GM12864 (cell line): ENCODE measurements around the gene RBBP8NL.

ENCODE experiments used
- DNase-seq: peaks from one replicate; pipeline ENCODE4 v3.0.0-alpha.2; 2011; ENCODE audit warnings: low read depth
- H3K4me3 ChIP-seq: 2 replicates; pipeline ENCODE4 v1.5.1; 2011; ENCODE audit warnings: mild to moderate bottlenecking, low read depth, low read length, control low read depth
- TF ChIP-seq, protein P1 (sequence below): IDR thresholded peaks from 2 replicates; pipeline ENCODE4 v1.5.1; 2011; ENCODE audit warnings: low read depth, mild to moderate bottlenecking, moderate library complexity, low read length, control low read depth, inconsistent platforms; ENCODE audit errors: missing control alignments

RBBP8NL gene

DNA sequence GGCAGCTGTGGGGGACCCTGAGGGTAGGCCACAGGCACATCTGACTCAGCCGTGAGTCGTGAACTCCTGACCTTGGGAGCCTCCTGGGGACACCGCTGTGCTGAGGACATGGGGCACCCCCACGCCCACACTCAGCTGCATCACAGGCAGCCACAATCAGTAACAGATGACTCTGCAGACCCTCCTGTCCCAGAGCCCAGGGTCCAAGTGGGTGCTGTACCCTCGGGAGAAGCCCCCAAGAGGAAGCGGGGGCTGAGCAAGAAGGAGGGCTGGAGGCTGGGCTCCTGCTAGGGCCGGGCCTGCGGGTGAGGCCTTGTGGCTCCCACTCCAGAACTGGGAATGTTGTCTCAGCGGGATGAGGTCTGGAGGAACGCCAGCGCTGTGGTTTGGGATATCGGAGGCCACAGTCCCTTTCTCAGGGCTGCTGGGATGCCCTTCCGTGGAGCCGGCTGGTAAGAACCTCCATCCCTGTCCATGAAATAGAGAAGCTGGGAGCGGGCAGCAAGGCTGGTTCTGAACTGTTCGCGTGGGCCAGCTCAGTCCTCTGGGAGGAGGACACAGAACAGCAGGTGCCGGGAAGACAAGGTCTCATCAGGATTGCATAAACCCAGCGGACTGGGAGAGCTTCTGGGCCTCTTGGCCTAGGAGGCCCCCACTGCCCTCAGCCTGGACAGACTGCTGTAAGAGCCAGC lies 57.1 kb downstream of the RBBP8NL start:
- H3K4me3 ChIP-seq: no peak overlapping the region
- DNase-seq: no peak
- TF ChIP-seq, protein P1, sequence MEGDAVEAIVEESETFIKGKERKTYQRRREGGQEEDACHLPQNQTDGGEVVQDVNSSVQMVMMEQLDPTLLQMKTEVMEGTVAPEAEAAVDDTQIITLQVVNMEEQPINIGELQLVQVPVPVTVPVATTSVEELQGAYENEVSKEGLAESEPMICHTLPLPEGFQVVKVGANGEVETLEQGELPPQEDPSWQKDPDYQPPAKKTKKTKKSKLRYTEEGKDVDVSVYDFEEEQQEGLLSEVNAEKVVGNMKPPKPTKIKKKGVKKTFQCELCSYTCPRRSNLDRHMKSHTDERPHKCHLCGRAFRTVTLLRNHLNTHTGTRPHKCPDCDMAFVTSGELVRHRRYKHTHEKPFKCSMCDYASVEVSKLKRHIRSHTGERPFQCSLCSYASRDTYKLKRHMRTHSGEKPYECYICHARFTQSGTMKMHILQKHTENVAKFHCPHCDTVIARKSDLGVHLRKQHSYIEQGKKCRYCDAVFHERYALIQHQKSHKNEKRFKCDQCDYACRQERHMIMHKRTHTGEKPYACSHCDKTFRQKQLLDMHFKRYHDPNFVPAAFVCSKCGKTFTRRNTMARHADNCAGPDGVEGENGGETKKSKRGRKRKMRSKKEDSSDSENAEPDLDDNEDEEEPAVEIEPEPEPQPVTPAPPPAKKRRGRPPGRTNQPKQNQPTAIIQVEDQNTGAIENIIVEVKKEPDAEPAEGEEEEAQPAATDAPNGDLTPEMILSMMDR: no peak

DNA sequence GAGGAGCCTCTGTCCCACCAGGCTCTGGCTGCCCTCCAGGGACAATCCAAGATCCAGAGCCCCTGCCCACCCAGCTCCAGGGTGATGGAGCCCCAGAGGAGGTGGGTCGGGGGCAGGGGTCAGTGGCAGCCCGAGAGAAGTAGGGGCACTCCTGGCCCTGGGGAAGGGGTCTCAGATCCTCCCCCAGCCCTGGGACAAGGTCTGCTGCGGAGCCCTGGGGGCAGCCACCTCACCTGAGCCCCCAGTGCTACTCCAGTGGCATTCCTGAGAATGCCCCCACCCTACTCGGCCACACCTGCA lies 57.6 kb downstream of the RBBP8NL start:
- TF ChIP-seq, protein P1: no peak
- no peak for DNase-seq
- no peak overlapping the region for H3K4me3 ChIP-seq

DNA sequence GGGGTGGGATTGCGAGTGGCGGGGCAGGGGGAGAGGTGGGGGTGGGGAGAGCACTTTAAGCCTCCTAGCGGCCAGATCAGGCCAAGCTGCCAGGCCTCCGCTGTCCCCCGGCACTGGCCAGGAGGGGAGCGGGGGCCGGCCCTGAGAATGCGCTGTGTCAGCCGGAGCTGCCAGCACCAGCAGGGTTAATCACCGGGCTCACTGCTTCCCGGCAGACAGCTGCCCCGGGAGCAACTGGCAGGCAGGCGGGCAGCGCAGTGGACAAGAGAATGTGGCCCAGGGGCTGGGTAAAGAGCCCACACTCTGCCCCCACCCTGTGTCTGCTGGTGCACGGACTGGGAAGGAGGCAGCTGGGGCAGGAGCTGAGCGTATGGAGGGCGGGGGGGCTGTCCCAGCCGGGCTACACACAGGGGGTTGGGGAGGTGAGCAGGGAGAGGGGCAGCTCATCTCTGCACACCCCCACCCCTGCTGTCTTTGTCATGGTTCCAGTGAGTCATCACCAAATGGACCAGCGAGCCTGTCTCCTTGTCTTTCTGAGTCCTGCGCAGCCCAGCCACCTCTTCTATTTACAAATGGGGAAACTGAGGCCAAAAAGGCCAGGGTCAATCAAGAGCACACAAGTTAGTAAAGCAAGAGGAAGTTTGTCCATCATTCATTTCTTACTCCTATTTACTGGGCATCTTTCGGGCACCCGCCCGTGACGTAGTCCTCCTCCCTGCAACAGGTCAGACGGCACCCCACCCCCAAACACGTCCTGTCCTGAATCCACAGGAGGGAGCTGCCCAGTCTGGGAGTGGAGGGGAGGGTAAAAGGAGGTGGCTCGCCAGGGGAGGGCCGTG lies 58.1 kb downstream of the RBBP8NL start:
- DNase-seq: no peak
- no peak overlapping the region for H3K4me3 ChIP-seq
- TF ChIP-seq, protein P1: peak; percentile 27

DNA sequence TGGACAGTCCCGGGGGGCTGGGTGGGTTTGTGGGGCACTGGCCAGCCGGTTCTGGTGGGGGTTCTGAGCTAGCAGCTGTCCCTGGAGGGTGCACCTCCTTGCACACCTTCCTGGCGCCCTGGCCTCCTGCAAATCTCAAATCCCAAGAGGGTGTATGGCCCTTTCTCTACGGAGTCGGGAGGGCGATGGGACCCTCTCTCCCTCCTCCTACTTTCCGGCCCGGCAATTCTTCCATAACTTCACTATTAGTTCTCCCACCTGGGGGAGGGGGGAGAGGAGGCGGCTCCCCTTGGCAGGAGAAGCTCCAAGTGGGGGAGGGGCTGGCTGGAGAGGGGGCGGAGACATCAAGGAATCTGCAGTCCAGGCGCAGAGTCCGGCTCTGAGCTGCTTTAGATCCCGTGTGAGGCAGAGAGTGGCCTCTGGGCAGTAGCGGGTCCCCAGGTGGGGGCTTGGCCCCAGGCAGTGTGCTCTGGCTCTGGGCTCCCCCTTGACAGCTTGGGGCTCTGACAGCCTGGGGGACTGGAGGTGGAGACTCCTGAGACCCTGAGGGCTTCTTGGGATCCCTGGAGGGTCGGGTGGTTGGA lies 58.9 kb downstream of the RBBP8NL start:
- H3K4me3 ChIP-seq: no peak overlapping the region
- TF ChIP-seq, protein P1: no peak
- no peak for DNase-seq

DNA sequence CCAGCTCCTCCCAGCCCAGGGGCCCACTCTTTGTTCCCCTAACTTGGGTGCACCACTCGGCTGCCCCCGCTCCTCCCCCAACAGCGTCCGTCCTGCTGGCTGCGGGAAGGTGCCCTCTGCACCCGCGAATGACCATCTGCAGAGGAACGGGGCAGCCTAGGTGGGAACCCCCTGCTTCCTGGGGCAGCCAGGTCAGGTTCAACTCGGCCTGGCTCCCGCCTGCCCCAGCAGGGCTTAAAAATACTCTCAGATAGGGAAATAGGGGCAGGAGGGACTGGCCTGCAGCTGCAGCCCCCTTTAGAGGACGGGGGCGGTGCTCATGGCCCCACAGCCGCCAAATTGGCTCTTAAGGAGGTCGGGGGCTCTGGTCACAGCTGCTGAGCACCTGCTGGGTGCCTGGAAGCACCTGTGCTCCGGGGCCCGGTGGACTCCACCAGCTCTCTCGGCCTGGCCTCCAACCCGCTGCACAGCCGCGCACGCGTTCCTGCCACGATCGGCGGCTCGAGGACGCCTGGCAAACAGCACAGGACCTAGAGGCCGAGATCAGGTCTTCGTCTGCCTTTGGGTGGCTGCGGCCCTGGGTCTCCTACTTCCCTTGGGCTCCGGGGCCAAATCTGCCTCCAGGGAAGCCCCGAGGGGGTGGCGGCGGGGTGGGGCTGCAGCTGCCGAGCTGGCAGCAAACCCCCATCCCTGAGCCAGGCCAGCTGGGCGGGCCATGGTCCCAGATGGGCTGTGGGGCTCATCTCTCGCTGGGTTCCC lies 59.5 kb downstream of the RBBP8NL start:
- DNase-seq: no peak
- TF ChIP-seq, protein P1: no peak
- H3K4me3 ChIP-seq: peak overlapping the region; percentile 34

DNA sequence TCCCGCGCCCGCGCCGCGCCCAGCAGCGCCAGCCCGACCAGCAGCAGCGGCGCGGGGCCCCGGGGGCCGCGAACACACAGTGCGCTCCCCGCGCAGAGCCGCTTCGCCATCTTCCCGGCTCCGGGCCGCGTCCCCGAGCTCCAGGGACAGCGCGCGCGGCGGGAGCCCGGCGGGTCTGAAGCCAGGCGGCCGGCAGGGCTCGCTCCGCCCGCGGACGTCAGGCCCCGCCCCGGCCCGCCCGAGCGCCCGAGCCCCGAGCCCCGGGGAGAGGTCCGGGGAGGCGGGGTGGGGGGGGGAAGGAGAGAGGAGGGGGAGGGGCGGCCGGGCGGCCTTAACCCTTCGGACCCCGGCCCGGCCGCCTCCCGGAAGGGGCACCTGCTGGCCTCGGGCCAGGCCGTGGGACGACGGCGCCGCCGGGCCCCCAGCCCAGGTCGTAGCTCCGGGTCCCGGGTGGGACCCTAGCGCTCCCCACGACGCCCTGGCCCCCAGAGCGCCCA lies 60.2 kb downstream of the RBBP8NL start, which contains the start of gene LAMA5:
TSS of gene LAMA5 (minus strand) at position 177 of the 497 bp plus-strand sequence. CDS start at position 110, 67 bp downstream.
- TF ChIP-seq, protein P1: no peak
- DNase-seq: no peak
- peak within 1 kb of the TSS; percentile 63 for H3K4me3 ChIP-seq
